CD1c-positive myeloid dendritic cell (primary cell): ENCODE data around the gene SLC7A8.

ENCODE experiments used
- DNase-seq: peaks from one replicate; pipeline ENCODE4 v3.0.0-alpha.2; 2016; ENCODE audit errors: extremely low spot score

Gene SLC7A8

DNA sequence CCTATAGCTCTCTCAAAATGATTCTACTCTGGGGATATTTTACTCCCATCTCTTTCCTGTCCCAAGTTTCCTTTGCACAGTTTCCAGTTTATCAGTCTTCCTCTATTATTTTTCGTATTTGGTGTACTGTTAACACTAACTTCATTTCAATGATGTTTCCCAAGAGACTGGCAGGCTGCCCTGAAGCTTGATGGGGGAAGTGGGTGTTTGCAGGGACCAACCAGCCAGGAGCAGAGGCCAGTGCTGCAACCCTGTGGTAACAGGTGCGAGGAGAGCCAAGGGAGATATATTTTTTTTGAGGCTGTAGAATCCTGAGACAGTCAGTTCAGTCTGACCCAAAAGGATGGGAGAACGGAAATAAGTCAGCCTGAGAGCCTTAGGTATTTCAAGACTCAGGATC lies 52.6 kb downstream of the SLC7A8 start:
- no peak for DNase-seq

DNA sequence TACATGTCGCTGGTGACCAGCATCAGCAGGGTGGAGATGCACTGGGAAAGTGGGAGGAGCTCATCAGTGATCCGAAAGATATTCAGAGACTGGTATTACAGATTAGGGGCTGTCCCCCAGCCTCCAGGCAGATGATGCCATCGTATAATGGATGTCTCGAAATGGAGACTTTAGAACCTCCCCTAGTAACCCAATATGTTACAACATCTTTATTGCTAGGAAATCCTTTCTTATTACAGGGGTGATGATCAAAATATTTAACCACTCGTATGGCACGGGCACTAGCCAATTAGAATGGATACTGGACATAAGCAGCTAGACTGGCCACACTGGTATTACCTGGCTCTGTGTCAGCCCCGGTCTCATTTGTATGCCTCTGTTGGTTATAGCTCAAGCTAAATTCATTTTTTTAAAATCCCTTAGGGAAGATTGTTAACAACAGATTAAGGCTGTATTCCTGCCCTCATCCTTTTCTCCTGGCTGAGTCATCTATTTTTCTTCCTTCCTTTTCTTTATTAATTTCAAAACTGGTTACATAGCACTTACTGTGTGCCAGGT lies 53.6 kb downstream of the SLC7A8 start:
- no peak for DNase-seq

DNA sequence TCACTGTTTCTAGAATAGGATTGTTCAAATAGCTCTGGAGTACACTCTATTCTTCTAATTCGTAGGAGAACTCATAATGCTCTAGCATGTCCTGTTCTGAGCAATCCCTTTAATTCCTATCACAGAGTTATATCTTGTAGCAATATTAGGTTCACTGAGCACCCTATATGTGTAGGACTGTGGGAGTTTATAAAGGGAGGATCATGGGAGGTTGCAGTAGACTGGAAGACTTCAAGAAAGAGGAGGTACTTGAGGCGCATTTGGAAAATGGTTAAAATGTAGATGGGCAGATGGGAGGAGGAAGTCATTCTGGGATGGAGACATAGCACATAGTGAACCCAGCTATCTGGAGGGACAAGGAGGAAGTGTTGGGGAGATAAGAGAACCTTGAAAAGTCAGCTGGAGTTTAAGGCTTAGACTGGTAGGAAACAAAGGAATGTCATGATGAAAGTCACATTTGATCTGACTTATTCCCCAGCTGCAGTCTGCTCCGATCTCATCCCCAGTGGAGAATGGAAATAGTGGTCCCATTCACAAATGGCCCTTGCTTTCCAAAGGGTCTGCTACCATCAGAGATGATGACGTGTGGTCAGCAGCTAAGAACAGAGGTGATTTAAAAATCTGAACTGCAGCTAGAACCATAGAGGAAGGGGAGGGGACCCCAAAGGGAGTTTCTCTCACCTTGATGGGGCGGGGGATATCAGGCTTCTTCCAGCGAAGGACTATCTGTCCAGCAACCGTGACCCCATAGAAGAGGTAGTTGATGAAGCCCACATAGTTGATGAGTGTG lies 54.3 kb downstream of the SLC7A8 start:
- DNase-seq: no peak

DNA sequence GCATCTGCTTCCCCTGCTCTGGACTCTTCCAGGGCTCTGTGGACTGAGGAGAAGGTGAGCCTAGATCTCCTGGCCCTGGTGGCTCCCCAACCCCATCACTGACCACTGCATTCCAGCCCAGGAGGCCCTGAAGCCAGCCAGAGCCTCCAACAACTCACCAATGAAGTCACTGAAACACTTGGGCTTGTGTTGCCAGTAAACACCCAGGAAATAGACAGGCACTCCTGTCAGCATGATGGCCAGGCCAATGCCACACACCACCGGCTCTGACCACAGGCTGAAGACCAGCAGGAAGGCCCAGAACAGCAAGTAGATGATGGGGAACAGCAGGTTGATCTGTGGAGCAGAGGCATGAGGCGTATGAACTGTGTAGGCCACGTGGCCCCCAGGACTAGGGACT lies 55.6 kb downstream of the SLC7A8 start:
- DNase-seq: no peak

DNA sequence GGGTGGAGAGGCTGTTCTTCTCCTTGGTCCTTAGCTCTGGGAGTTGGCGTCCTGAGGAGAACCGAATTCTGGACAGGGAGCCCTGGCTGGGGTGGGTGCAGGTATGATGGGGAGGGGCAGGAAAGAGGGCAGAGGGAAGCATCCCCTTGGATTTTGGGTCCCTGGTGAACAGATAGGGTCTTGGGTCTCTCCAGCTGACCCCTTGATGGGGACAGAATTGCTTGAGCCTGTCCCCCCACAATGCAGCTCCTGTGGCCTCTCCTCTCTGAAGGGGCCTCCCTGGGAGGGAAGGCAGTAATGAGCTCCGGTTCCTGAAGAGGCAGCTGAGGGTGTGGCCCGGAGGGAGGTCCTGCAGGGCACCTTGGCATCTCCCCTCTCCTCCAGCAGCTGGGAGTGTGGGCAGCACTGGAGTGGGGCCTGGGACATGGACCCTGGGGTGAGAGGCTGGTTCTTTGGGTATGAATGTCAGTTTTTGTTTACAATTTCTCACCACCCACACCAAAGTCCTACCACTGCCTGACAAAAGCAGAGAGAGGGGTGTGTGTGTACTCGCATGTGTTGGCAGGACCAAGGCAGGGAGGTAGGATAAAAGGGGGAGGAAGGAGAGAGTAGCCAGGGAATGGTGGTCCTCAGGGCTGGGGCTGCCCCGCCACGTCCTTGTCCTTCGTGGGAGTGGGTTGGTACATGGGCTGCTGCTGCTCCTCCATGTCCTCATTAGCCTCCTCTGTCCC lies 56.7 kb downstream of the SLC7A8 start:
- no peak for DNase-seq

DNA sequence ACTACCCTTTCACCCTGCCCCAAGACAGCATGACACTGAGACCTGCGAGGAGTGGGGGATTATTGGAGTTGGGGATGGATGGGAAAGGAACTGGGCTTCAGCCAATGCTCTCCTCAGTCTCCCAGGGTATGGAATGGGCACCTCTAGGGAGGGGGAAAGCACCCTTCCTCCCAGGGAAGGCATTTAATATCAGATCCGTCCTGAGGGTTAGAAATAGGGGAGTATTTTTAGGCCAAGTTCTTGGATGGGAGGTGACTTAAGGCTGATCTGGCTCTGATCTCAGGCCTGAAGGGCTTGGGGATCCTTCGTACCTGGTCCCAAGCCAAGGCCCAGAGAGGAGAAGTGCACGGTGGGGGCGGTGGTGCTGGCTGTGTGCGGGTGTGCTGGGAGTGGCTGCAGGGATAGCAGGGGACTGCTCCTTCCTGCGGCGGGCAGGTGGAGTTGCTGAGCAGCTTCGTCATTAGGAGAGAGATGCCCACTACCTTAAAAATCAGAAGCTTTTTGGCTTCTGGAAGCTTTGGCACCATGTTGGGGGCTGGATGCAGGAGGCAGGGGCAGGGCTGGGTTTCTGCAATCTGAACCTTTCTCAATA lies 57.4 kb downstream of the SLC7A8 start:
- DNase-seq: no peak

DNA sequence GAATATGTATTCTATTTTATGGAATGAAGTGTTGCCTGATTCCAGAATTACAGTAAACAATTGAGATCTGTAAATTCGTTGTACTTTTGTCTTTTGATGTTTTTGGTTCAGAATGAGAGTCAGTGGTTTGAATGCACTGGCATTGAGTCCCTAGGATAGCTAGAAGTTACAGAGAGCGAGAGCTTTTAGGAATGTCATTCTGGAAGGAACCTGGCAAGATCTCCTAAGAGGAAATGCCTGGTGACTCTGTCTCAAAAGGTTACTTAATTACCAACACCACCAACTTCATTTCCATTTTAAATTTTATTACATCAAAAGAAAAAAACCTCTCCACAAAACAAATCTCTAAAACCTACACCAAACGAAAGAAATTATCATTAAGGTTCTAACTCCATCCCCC lies 58.4 kb downstream of the SLC7A8 start:
- no peak for DNase-seq

DNA sequence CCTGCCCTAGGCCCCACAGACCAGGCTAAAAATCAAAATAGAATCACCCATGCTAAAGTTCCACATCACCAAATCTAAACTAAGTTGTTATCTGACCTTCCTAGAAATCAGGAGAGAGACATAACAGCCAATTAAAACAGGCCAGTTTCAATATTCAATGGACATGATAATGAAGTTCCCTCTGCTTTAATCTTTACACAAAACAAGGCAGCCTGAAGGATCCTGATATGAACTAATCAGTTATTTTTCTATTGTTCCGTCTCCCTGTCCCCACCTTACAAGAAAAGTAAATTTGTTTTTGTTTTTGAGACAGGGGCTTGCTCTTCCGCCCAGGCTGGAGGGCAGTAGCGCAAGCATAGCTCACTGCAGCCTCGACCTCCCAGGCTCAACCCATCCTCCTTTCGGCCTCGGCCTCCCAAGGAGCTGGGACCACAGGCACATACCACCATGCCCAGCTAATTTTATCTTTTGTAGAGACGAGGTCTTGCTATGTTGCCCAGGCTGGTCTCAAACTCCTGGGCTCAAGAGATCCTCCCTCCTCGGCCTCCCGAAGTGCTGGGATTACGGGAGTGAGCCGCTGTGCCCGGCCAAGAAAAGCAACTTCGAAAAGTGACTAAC lies 59.0 kb downstream of the SLC7A8 start:
- DNase-seq: no peak

DNA sequence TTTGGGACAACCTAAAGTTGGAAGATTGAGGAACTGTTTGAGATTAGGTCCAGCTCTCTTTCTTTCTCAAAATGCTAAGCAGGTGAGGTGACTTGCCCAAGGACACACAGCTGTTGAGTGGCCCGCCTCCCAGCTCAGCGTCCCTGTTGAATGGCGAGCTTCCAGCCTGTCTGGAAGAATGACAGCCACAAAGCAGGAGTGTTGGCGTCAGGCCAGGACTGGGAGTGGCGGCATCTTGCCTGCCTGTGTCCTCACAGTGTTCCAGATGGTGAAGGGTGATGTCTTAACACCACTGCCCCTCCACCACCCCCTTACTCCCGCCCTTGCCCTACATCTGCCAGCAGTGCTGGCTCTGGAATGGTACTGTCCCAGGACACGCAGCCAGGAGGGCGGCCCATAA lies 60.0 kb downstream of the SLC7A8 start:
- DNase-seq: no peak

DNA sequence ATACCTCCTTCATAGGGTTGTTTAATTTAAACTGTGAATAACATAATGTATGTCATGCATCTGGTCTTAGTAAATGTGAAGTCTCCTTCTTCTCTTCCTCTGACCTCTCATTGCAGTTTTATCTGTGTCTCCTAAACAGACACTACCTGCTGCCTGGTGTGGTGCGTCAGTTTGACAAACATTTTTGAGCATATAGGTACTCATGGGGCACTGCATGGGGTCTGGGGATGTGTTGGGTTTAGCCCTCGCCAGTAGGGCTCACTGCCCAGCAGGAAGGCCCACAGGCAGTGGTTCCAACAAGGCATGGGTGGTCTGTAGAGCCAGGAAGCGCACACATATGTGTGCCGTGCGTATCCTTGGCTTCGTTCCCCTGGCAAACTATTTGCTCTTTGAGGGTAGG lies 61.4 kb downstream of the SLC7A8 start:
- DNase-seq: no peak

DNA sequence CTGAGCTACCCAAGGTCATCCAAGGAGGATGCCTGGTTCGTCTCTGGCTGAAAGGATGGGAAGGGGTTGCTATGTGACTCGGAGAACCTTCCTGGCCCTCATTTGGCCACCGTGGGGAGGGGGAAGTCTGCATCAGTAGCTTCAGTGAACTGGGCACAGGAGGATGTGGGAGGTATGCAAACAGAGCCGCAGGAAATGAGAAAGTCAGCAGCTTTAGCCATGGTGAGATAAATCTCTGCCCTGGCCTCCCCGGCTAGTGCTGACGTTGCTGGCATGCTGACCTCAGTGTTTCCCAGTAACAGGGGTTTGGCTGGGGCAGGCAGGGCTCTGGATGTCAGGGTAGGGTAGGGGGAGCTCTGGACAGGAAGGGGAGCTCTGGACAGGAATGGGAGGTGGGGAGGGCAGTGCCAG lies 62.1 kb downstream of the SLC7A8 start:
- DNase-seq: peak; percentile 42

DNA sequence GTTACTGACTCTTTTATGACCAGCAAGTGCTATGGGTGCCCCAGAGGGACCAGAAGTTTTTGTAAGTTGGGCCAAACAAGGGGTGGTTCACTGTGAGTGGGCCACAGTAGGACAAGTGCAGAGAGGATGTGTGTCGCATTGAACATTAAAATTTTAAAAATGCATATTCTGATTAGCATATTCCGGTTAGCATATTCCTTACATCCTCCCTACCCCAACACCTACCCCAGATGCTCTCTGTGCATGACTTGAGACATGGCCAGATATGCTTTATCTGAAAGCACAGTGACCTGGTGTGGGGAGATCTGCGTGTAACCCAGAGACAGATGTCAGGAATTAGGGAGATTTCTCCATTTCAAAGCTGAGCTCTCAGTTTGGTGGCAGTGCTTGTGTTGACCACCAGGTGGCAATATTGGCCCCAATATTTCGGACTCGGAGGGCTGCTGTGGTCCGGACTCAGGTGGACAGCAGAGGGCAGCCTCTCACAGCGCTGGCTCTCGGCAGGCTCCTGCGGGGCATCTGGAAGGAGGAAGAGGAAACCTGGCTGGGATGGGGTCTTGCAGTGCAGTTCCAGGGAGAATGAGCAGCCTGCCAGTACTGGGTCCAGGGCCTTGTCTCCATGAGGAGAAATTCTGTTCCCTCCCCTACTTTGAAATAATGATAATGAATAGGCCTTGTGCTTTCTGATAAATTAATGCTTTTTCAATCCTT lies 62.8 kb downstream of the SLC7A8 start:
- peak; percentile 95 for DNase-seq

DNA sequence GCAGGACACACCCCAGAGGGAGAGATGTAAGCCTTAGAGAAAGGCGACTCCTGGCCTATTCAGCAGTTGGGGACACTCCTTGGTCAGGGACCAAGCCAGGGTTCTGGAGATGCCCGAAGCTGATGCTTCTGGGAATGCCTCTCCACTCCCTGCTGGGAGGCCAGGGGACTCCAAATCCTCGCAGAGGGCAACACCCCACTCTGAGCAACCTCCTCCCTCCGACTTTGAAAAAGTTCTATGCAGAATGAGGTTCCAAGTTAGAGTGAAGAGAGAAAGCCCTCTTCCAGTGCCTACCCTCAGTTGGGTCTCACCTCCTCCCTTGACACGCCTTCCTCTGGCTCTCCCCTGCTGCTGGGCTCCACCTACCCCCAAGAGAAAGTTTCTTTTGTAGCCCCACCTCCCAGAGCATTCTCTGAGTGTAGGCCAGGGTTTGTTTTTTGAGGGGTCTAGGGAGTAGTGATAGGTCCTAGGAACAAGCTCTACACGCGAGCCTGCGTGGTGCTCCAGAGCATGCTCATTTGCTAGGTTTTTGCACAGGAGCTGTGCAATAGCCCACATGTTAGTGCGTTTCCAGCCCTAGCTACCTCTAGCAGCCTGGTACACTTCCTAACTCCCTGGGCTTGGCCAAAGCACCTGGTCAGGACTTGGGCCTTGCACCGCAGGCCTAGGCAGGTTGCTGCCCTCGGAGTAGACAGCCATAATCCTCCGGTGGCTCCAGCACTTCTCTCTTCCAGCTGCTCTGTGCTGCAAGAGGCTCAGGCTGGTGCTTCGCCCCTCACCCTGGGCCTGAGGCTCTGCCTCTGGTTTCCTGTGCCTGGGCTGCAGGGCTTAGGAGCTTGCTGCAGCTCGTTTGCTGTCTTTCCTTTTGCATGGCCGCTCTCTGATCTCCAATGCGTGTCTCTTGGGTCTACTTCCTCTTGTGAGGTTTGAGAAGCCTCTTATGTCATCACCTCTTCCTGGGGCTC lies 63.8 kb downstream of the SLC7A8 start:
- DNase-seq: peak; percentile 69

DNA sequence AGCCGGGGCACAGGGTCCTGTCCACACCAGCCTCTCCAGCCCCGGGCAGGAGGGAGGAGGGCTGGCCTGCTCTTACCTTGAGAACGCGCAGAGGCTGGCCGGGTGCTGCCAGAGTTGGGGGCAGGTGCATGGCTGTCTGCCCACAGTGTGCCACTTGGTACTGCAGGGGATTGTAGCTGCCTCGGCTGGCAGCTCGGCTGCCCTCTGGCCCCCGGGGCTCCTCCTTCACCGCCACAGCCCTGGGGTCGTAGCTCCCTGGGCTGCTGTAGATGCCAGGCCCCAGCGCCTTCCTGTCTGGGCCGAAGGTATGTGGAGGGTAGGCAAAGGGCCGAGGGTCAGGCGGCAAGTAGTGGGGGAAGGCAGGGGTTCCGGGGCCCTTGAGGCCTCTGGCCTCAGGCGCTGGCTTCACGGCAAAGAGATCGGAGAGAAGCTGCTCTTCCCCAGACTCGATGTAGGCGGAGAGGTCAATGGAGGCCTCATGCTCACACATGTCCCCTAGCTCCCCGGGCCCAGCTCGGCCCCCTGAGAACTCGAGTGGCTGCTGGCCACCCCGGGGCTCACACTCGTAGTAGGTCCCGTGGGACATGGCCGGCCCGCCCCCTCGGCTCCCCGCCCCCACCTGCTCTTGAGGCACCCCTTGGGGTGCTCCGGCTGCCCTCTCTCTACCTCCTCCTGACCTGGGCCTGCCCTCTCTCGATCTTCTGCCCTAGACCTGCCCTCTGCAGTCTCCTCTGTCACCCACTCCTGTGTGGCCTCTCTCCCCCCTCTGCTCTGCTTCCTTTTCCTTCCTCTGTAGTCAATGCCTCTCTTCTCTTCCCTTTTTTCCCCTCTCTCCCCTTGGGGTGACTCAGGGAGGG lies 64.7 kb downstream of the SLC7A8 start, which contains the start of gene CEBPE:
Gene CEBPE, minus strand, starts transcription at position 750 of the 857 bp plus-strand sequence. Its CDS starts 164 bp downstream, at position 586.
- DNase-seq: peak; percentile 59

DNA sequence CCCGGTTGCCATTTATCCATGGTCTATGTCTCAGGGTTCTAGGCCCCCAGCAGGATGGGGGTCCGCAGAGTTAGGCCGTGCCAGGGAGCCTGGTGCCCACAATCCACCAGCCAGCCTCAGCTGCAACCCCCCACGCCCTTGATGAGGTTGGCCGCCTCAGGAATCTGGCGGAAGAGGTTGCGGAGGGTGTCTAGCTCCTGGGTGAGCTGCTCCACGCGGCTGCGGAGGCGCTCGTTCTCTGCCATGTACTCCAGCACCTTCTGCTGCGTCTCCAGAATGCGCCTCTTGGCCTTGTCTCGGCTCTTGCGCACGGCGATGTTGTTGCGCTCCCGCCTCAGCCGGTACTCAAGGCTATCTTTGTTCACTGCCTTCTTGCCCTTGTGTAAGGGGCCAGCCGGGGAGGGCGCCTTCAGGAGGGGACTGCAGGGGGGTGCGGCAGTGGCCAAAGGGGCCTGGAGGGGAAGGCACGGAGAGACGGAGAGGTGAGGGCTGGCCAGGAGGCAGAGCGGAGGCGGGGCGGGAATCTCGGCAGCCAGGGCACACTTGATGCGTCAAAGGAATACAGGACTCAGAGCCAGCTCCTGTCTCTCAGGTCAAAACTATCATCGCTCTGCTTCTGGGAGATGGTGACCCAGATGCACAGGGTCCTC lies 66.0 kb downstream of the SLC7A8 start:
- no peak for DNase-seq

DNA sequence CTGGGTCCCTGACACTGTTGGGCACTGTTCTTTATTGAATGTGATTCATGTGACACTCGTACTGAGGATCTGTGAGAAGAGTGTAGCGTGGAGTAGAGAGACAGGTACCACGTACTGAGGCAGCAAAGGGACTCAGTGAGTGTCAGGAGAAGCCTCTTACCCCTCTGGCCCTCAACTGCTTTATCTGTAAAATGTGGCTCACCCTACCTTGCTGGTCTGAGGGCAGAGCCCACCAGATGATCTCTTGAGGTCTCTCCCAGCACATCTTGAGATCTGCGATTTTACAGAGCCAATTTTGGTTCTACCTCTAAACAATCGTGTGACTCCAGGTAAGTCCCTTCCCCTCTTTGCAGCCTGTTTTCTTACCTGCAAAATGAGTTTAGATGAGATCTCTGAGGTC lies 67.5 kb downstream of the SLC7A8 start:
- no peak for DNase-seq

DNA sequence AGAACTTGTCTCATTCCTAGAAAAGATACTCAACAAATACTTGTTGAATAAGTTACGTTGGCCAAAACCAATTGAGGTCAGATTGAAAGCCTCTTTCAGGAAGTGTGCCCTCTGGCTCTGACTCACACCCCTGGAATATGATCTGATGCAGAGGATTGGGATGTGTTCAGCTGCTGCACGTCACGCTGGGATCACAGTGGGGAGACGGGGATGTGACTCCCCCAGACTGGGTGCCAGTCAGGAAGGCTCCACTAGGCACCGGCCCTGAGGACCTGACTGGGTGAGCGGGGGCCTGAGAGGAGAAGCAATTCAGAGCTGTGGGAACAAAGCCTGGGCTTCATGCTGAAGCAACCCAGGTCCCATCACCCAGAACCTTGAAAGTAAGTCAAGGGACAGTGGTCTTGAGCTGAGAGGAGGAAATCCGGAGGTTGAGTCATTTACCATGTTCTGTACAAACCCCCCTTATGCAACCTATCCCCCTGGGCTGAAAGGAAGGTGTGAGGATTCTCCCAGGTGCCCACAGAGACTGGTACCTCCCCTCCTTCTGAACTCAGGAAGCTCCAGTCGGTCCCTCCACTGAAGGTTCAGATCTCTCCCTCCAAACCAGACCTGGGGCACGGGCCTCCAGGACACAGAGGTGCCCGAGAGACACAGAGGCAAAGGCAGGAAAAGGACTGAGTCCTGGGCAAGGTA lies 68.3 kb downstream of the SLC7A8 start:
- DNase-seq: peak; percentile 87

DNA sequence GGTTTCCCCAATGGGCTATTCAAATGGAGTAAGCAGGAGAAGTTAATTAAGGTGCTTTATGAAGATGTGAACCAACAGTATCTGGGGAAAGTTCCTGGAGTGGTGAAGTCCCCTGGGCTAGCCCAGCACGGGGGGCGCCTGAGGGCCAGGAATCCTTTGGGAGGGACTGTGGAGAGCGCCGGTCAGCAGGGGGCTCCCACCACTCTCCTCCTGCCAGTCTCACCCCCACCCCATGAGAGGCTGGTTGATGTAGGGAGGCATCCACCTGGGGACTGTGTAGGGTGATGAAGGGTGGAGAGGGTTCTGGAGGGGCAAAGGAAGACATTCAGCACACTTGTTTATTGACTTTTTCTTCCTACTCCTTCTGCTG lies 68.8 kb downstream of the SLC7A8 start:
- no peak for DNase-seq
